Neuron (in vitro differentiated cells): ENCODE data around the gene NELL2.

Experiments used
- H2AFZ ChIP-seq: one replicate; pipeline ENCODE4 v1.6.1; 2013; ENCODE audit warnings: low read depth, mild to moderate bottlenecking, inconsistent platforms, low read length, moderate library complexity
- H3K27me3 ChIP-seq: one replicate; pipeline ENCODE4 v1.6.1; 2013; ENCODE audit warnings: low read length; ENCODE audit not compliant: insufficient read depth
- H3K36me3 ChIP-seq: one replicate; pipeline ENCODE4 v1.6.1; 2013; ENCODE audit warnings: low read length; ENCODE audit not compliant: insufficient read depth
- H3K4me1 ChIP-seq: one replicate; pipeline ENCODE4 v1.6.1; 2013; ENCODE audit warnings: low read length; ENCODE audit not compliant: insufficient read depth
- H3K4me3 ChIP-seq: 2 replicates; pipeline ENCODE4 v1.5.1; 2013; ENCODE audit warnings: mild to moderate bottlenecking, low read length, moderate library complexity
- H3K9me3 ChIP-seq: one replicate; pipeline ENCODE4 v1.6.1; 2013; ENCODE audit warnings: low read length

Gene NELL2

GRCh38 chr12:44592626-44593025 is 283.5 kb downstream of the NELL2 start:
- no peak overlapping the region for H2AFZ ChIP-seq

GRCh38 chr12:44589697-44590096 is 286.4 kb downstream of the NELL2 start:
- peaks cover 6% of the 10 kb centered on the region for H3K36me3 ChIP-seq
- H2AFZ ChIP-seq: no peak overlapping the region
- no peaks in the 10 kb centered on the region for H3K27me3 ChIP-seq
- H3K4me1 ChIP-seq: peaks cover 2% of the 10 kb centered on the region
- H3K9me3 ChIP-seq: no peaks in the 10 kb centered on the region
- no peak overlapping the region for H3K4me3 ChIP-seq

More at GRCh38 chr12:44592626-44593025, 283.5 kb downstream of the NELL2 start:
- Histone ChIP-seq H3K9me3 (no peaks in the 10 kb centered on the region), H3K4me1 (no peaks in the 10 kb centered on the region), H3K27me3 (no peaks in the 10 kb centered on the region), H3K36me3 (peaks cover 7% of the 10 kb centered on the region), H3K4me3 (no peak overlapping the region)

GRCh38 chr12:44588651-44589050 is 287.5 kb downstream of the NELL2 start:
- peaks cover 4% of the 10 kb centered on the region for H3K4me1 ChIP-seq
- peaks cover 6% of the 10 kb centered on the region for H3K36me3 ChIP-seq
- H3K9me3 ChIP-seq: no peaks in the 10 kb centered on the region
- H3K4me3 ChIP-seq: no peak overlapping the region
- no peak overlapping the region for H2AFZ ChIP-seq
- no peaks in the 10 kb centered on the region for H3K27me3 ChIP-seq

- Histone ChIP-seq H3K36me3 (no peaks in the 10 kb centered on the region), H3K4me1 (peaks cover 20% of the 10 kb centered on the region), H3K9me3 (no peaks in the 10 kb centered on the region), H3K4me3 (no peak overlapping the region), H3K27me3 (no peaks in the 10 kb centered on the region), H2AFZ (no peak overlapping the region)
Measured at GRCh38 chr12:44584625-44585024, 291.5 kb downstream of the NELL2 start.

GRCh38 chr12:44582521-44582920 is 293.6 kb downstream of the NELL2 start:
- peaks cover 20% of the 10 kb centered on the region for H3K4me1 ChIP-seq
- no peak overlapping the region for H3K4me3 ChIP-seq
- H3K27me3 ChIP-seq: no peaks in the 10 kb centered on the region
- H3K36me3 ChIP-seq: no peaks in the 10 kb centered on the region
- H3K9me3 ChIP-seq: no peaks in the 10 kb centered on the region
- no peak overlapping the region for H2AFZ ChIP-seq

GRCh38 chr12:44581642-44582242 is 294.4 kb downstream of the NELL2 start:
- no peaks in the 10 kb centered on the region for H3K36me3 ChIP-seq
- no peak overlapping the region for H2AFZ ChIP-seq
- no peak overlapping the region for H3K4me3 ChIP-seq
- H3K9me3 ChIP-seq: no peaks in the 10 kb centered on the region
- peaks cover 20% of the 10 kb centered on the region for H3K4me1 ChIP-seq
- no peaks in the 10 kb centered on the region for H3K27me3 ChIP-seq

GRCh38 chr12:44574586-44574985 is 301.5 kb downstream of the NELL2 start:
- peaks cover 13% of the 10 kb centered on the region for H3K4me1 ChIP-seq
- no peak overlapping the region for H3K4me3 ChIP-seq
- peaks cover 5% of the 10 kb centered on the region for H3K36me3 ChIP-seq

GRCh38 chr12:44573723-44574122 is 302.4 kb downstream of the NELL2 start:
- no peaks in the 10 kb centered on the region for H3K27me3 ChIP-seq
- peaks cover 5% of the 10 kb centered on the region for H3K36me3 ChIP-seq
- peaks cover 13% of the 10 kb centered on the region for H3K4me1 ChIP-seq
- no peak overlapping the region for H2AFZ ChIP-seq
- H3K9me3 ChIP-seq: no peaks in the 10 kb centered on the region
- H3K4me3 ChIP-seq: no peak overlapping the region

More at GRCh38 chr12:44574586-44574985, 301.5 kb downstream of the NELL2 start:
- no peak overlapping the region for H2AFZ ChIP-seq
- H3K9me3 ChIP-seq: no peaks in the 10 kb centered on the region
- no peaks in the 10 kb centered on the region for H3K27me3 ChIP-seq

- no peak overlapping the region for H3K4me3 ChIP-seq
- peaks cover 13% of the 10 kb centered on the region for H3K4me1 ChIP-seq
- no peak overlapping the region for H2AFZ ChIP-seq
- H3K9me3 ChIP-seq: no peaks in the 10 kb centered on the region
- no peaks in the 10 kb centered on the region for H3K27me3 ChIP-seq
- peaks cover 5% of the 10 kb centered on the region for H3K36me3 ChIP-seq
Measured at GRCh38 chr12:44571006-44571550, 305.0 kb downstream of the NELL2 start.

GRCh38 chr12:44570036-44570583 is 306.0 kb downstream of the NELL2 start:
- no peak overlapping the region for H3K4me3 ChIP-seq
- H3K27me3 ChIP-seq: no peaks in the 10 kb centered on the region
- H3K4me1 ChIP-seq: peaks cover 13% of the 10 kb centered on the region
- peaks cover 5% of the 10 kb centered on the region for H3K36me3 ChIP-seq
- no peaks in the 10 kb centered on the region for H3K9me3 ChIP-seq
- no peak overlapping the region for H2AFZ ChIP-seq

GRCh38 chr12:44565163-44565562 is 311.0 kb downstream of the NELL2 start:
- Histone ChIP-seq H3K4me3 (no peak overlapping the region), H3K9me3 (peaks cover 2% of the 10 kb centered on the region), H3K27me3 (no peaks in the 10 kb centered on the region), H3K4me1 (no peaks in the 10 kb centered on the region), H2AFZ (no peak overlapping the region), H3K36me3 (no peaks in the 10 kb centered on the region)

- Histone ChIP-seq H3K27me3 (no peaks in the 10 kb centered on the region), H2AFZ (no peak overlapping the region), H3K36me3 (no peaks in the 10 kb centered on the region), H3K4me1 (no peaks in the 10 kb centered on the region), H3K4me3 (no peak overlapping the region), H3K9me3 (peaks cover 2% of the 10 kb centered on the region)
Measured at GRCh38 chr12:44563486-44563885, 312.6 kb downstream of the NELL2 start.

- Histone ChIP-seq H2AFZ (no peak overlapping the region), H3K4me3 (no peak overlapping the region), H3K36me3 (peaks cover 16% of the 10 kb centered on the region), H3K27me3 (no peaks in the 10 kb centered on the region), H3K9me3 (peaks cover 2% of the 10 kb centered on the region), H3K4me1 (no peaks in the 10 kb centered on the region)
Measured at GRCh38 chr12:44558340-44559100, 317.6 kb downstream of the NELL2 start.
